SH-SY5Y (cell line): ENCODE data around the gene SMIM11.
"Not testable (repeated sequence)": the region's sequence is repeated elsewhere in the genome, so short reads cannot be mapped to it uniquely, and the experiment has no call there.

Source experiments
- GATA2 ChIP-seq: IDR thresholded peaks from 2 replicates; pipeline ENCODE4 v1.6.1; 2011; ENCODE audit warnings: mild to moderate bottlenecking, low read depth, low read length
- GATA3 ChIP-seq: IDR thresholded peaks from 2 replicates; pipeline ENCODE4 v1.6.1; 2011; ENCODE audit warnings: low read depth, mild to moderate bottlenecking, low read length, moderate library complexity

SMIM11 gene

GRCh38 chr21:34374940-34375618 lies at the start of gene SMIM11:
Gene SMIM11, plus strand, starts transcription at chr21:34375507. Its CDS starts 3,998 bp downstream, at chr21:34379505.
- not testable (repeated sequence) for TF ChIP-seq GATA2, GATA3

DNA sequence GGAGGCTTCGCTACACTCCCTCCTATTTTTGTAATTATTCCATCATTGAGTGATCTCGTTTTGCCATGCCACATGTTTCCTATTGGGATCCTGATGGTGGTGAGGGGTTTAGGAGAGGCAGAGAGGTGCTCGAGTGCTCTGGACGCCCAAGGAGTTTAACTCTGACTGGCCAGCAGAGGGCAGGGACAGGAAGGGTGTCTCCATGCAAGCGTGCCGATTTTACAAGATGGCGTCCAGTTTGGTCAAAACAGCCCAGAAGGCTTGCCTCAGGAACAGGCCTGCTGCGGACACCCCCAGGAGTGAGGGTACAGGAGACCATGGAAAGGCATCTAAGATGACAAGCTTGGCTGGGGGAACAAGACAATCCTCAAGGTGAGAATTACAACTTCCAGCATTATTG lies 45.3 kb upstream of the SMIM11 start:
- TF ChIP-seq GATA2 = no peak
- TF ChIP-seq GATA3 = no peak

GRCh38 chr21:34331726-34332125 lies 43.6 kb upstream of the SMIM11 start:
- TF ChIP-seq GATA3 = no peak
- TF ChIP-seq GATA2 = no peak

- no peak for TF ChIP-seq GATA2
- TF ChIP-seq GATA3 = no peak
These were observed 43.0 kb upstream of the SMIM11 start for GRCh38 chr21:34332347-34332746.

DNA sequence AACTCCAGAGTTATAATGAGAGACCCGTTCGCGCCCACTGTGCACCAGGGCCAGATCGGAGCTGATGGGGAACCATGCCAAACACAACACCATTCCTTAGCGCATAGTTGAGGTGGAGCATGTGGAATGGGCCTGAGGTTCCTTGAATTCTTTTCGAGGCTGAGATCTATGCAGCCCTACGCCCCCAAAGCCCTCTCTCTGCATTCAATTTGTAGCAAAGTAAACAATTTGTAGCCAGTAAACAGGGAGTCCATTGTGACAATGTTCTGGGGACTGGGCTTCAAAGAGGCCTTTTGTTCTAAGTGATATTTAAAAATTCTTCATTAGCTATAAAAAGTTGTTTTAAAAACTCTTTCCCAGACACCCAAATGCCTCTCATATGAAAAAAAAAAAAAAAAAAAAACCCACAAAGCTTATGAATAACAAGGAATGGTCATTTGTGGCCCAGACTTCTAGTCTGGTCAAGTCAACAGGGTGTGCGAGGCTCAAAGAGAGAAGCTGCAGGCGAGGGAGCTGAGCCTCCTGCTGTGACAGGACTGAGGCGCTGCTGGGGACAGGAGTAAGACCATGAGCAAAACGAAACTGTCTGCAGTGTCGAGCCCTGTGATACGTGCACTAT lies 42.1 kb upstream of the SMIM11 start:
- TF ChIP-seq GATA2 (no peak), GATA3 (no peak)

- TF ChIP-seq GATA2 (no peak), GATA3 (no peak)
These were observed 40.0 kb upstream of the SMIM11 start for GRCh38 chr21:34335316-34335715.

- TF ChIP-seq GATA3 = no peak
- TF ChIP-seq GATA2 = no peak
These were observed 39.1 kb upstream of the SMIM11 start for GRCh38 chr21:34336245-34336644.

- no peak for TF ChIP-seq GATA2
- TF ChIP-seq GATA3 = no peak
These were observed 38.4 kb upstream of the SMIM11 start for GRCh38 chr21:34336756-34337391.

DNA sequence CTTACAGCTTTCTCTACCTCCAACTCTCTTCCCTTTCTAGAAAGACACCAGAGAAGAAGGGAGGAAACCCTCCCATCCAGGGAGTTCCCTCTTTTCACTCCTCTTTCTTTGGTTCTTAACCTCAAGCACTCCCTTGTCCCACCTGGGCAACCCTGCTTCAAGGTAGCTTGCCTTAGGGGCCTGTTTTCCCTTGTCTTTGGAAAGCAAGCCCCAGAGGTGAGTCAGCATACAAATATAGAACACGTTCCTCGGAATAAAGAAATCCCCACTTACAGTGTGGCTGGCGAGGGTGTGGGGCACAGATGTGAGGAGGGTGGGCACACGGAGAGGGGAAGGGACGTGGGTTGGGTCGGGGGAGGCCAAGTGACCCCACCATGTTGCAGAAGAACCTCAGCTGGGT lies 37.6 kb upstream of the SMIM11 start:
- no peak for TF ChIP-seq GATA2
- no peak for TF ChIP-seq GATA3

- TF ChIP-seq GATA2 (no peak), GATA3 (no peak)
These were observed 37.1 kb upstream of the SMIM11 start for GRCh38 chr21:34338226-34338625.

- TF ChIP-seq GATA3 = no peak
- no peak for TF ChIP-seq GATA2
These were observed 35.2 kb upstream of the SMIM11 start for GRCh38 chr21:34340061-34340460.

- TF ChIP-seq GATA3 (no peak), GATA2 (no peak)
These were observed 32.8 kb upstream of the SMIM11 start for GRCh38 chr21:34342476-34342875.

GRCh38 chr21:34343347-34343746 lies 32.0 kb upstream of the SMIM11 start:
- no peak for TF ChIP-seq GATA3
- no peak for TF ChIP-seq GATA2

DNA sequence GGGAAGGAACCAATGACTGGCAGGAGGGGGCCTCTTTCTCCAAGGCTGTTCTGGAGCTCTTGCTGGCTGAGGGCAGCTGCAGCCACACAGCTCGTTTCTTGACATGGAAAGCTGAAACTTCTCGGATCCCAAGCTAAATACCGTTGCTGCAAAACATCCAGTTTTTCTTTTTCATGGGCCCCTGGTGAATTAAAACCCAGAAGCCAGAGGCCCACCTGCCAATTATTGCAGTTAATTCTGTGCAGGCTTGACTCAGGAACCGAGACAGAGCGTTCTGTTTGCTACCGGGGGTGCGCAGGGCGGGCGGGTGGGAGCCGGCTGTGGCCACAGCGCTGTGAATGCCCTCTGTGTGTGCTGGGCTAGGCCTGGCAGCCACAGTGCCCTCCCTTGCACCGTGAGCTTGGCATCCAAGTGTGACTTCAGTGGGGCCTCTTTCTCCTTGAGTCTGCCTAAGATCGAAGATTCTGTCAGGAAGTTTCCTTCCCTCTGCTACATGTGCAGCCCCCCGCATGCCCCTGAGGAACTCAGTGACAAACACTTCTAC lies 31.4 kb upstream of the SMIM11 start:
- TF ChIP-seq GATA3 = no peak
- TF ChIP-seq GATA2 = no peak

DNA sequence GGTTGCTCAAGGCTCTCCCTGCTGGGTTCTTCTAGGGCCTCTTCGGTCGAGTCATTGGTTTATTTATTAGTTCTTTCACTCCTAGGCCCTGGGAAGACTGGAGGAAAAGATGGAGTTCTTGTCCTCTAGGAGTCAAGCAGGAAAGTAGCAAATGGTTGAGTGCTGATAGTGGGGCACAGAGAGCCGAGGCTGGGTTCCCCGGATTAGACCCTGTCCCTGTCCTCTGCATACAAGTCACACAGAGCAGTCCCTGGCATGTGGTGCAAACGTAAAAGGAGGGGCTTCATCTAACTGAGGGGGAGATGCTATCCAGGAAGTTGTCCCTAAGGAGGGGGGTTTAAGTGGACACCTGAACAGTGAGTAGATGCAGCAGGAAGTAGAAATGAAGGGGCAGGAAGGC lies 30.7 kb upstream of the SMIM11 start:
- no peak for TF ChIP-seq GATA2
- TF ChIP-seq GATA3 = no peak
